Measurements from ENCODE around the gene LGR5.

DNA sequence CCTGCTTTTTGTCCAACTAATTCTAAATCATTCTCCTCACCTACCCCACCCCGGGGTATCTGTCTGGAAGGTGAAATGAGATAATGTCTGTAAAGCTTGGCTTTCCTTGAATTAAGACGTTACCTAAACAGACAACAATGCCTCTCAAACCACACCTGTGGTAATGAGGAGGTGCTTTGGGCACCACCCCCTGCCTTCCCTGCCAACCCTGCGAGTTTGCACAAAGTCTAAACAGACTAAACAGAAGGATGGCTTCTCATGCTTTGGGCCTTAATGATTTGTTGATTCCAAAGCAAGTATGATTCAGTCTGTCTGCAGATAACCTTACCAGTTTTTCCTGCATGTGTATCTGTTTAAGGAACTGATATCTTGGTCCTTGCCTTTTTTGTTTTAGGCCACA, 141.6 kb downstream of the LGR5 start:
- TF ChIP-seq, protein P1, sequence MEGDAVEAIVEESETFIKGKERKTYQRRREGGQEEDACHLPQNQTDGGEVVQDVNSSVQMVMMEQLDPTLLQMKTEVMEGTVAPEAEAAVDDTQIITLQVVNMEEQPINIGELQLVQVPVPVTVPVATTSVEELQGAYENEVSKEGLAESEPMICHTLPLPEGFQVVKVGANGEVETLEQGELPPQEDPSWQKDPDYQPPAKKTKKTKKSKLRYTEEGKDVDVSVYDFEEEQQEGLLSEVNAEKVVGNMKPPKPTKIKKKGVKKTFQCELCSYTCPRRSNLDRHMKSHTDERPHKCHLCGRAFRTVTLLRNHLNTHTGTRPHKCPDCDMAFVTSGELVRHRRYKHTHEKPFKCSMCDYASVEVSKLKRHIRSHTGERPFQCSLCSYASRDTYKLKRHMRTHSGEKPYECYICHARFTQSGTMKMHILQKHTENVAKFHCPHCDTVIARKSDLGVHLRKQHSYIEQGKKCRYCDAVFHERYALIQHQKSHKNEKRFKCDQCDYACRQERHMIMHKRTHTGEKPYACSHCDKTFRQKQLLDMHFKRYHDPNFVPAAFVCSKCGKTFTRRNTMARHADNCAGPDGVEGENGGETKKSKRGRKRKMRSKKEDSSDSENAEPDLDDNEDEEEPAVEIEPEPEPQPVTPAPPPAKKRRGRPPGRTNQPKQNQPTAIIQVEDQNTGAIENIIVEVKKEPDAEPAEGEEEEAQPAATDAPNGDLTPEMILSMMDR (IDR thresholded peaks at IDR 0.05) = no peak
- TF ChIP-seq POLR2A (IDR thresholded peaks at IDR 0.05) = no peak
- TF ChIP-seq POLR2AphosphoS5 (IDR thresholded peaks at IDR 0.05; ENCODE audit: insufficient read depth in 1 of 2, low read depth in 1 of 2) = peak in 1 of 2 donors; percentile 52

Measured in vagina (tissue), 2 donors.